A549 (cell line): ENCODE results near the gene BANF2. TPM values are rescaled to one million over a fixed set of nuclear protein-coding genes. Genes with fewer than 3 reads are reported as not detected.

ENCODE experiments used
- ATAC-seq, 2 experiments: fragments of 200-7000 bp in 1 of 2; fragments of >200 bp in 1 of 2; cut with Nextera tagmentation in 1 of 2; cut with Tn5 transposase in 1 of 2; 3 replicates each; pipeline versions ENCODE4 v1.8.0 to v1.9.1; 2018 to 2020; ENCODE audit warnings: mild to moderate bottlenecking in 1 of 2, moderate library complexity in 1 of 2
- CTCF ChIA-PET: fragments of 300-600 bp; sonication (Branson Sonifier 250); formaldehyde crosslinking; extraction: SDS; loops from one replicate; lab custom pipeline; 2021; ENCODE audit warnings: antibody characterized with exemption, inconsistent platforms; lab: Yijun Ruan, JAX
- POLR2A ChIA-PET: fragments of 350-600 bp; formaldehyde crosslinking; extraction: SDS; loops from one replicate; lab custom pipeline; 2021; ENCODE audit warnings: antibody characterized with exemption, inconsistent platforms; lab: Yijun Ruan, JAX
- DNase-seq, 2 experiments: peaks; one replicate each; pipeline versions ENCODE4 v3.0.0 to v3.0.0-alpha.2; 2011 to 2016; ENCODE audit warnings: low read depth in 1 of 2, low spot score in 1 of 2
- FAIRE-seq: peaks from 2 replicates; lab custom pipeline; 2011; peaks lifted over from hg19 to GRCh38; lab: Jason Lieb, UNC
- H3K27ac ChIP-seq, 2 experiments: fragments of >200 bp; sonication (Bioruptor Twin); formaldehyde crosslinking; 3 replicates each; pipeline ENCODE4 v1.5.1; 2016 to 2017
- H3K4me1 ChIP-seq: fragments of >200 bp; sonication (Bioruptor Twin); formaldehyde crosslinking; 3 replicates; pipeline ENCODE4 v1.6.1; 2016
- H3K4me2 ChIP-seq: fragments of >200 bp; sonication (Bioruptor Twin); formaldehyde crosslinking; 3 replicates; pipeline ENCODE4 v1.6.1; 2016
- H3K4me3 ChIP-seq: fragments of >200 bp; sonication (Bioruptor Twin); formaldehyde crosslinking; 3 replicates; pipeline ENCODE4 v1.5.1; 2016
- H3K9me3 ChIP-seq: fragments of >200 bp; sonication (Bioruptor Twin); formaldehyde crosslinking; 3 replicates; pipeline ENCODE4 v1.6.1; 2016
- CBX2 ChIP-seq: fragments of 200-600 bp; sonication (generic); IDR thresholded peaks from 2 replicates; pipeline ENCODE4 v1.6.1; 2016; ENCODE audit warnings: low read depth, mild to moderate bottlenecking, borderline replicate concordance
- CEBPB ChIP-seq, 2 experiments: fragments of >200 bp in 1 of 2; sonication (Bioruptor Twin) in 1 of 2; formaldehyde crosslinking in 1 of 2; IDR thresholded peaks; 2 replicates each; pipeline ENCODE4 v1.6.1; 2012 to 2016
- E2F6 ChIP-seq: IDR thresholded peaks from 2 replicates; pipeline ENCODE4 v1.6.1; 2012; ENCODE audit warnings: low read depth, borderline replicate concordance
- EHMT2 ChIP-seq: fragments of 200-600 bp; sonication (generic); IDR thresholded peaks from 2 replicates; pipeline ENCODE4 v1.6.1; 2016; ENCODE audit warnings: antibody characterized with exemption, low read depth, mild to moderate bottlenecking, moderate library complexity
- ELK1 ChIP-seq: fragments of 150-350 bp; IDR thresholded peaks from 2 replicates; pipeline ENCODE4 v1.6.1; 2014; ENCODE audit warnings: low read depth, mild to moderate bottlenecking, low read length
- ESRRA ChIP-seq: fragments of 150-350 bp; IDR thresholded peaks from 2 replicates; pipeline ENCODE4 v1.6.1; 2014; ENCODE audit warnings: mild to moderate bottlenecking, low read length, borderline replicate concordance
- FOSB ChIP-seq: fragments of 250-450 bp; sonication (Bioruptor Pico); IDR thresholded peaks from 2 replicates; pipeline ENCODE4 v1.5.0; 2020; ENCODE audit warnings: mild to moderate bottlenecking, moderate library complexity
- FOSL2 ChIP-seq, 2 experiments: fragments of 450-650 bp in 1 of 2; fragments of >200 bp in 1 of 2; sonication (Bioruptor Twin) in 1 of 2; formaldehyde crosslinking; IDR thresholded peaks; 2 replicates each; pipeline versions ENCODE4 v1.5.0 to v1.6.1; 2016 to 2020; ENCODE audit warnings: mild to moderate bottlenecking in 1 of 2, moderate library complexity in 1 of 2
- HEYL ChIP-seq: fragments of 250-450 bp; sonication (Bioruptor Pico); IDR thresholded peaks from 2 replicates; pipeline ENCODE4 v1.8.0; 2021; ENCODE audit warnings: mild to moderate bottlenecking, moderate library complexity
- HMGXB4 ChIP-seq: fragments of 250-450 bp; sonication (Bioruptor Pico); IDR thresholded peaks from 2 replicates; pipeline ENCODE4 v1.5.0; 2021; ENCODE audit warnings: mild to moderate bottlenecking, moderate library complexity, borderline replicate concordance
- HOXA7 ChIP-seq: fragments of 250-450 bp; sonication (Bioruptor Pico); IDR thresholded peaks from 2 replicates; pipeline ENCODE4 v1.5.0; 2020; ENCODE audit warnings: mild to moderate bottlenecking, moderate library complexity
- JUN ChIP-seq, 2 experiments: fragments of >200 bp; sonication (Bioruptor Twin); formaldehyde crosslinking; IDR thresholded peaks; 2 replicates in 1 of 2; 3 replicates in 1 of 2; pipeline ENCODE4 v1.6.1; 2016 to 2017
- KDM5A ChIP-seq: fragments of 200-600 bp; sonication (generic); IDR thresholded peaks from 2 replicates; pipeline ENCODE4 v1.6.1; 2016; ENCODE audit warnings: antibody characterized with exemption, mild to moderate bottlenecking
- MAFK ChIP-seq: fragments of 450-650 bp; IDR thresholded peaks from 2 replicates; pipeline ENCODE4 v1.6.1; 2014; ENCODE audit not compliant: partially characterized antibody
- MYC ChIP-seq: IDR thresholded peaks from 2 replicates; pipeline ENCODE4 v1.6.1; 2012; ENCODE audit warnings: mild to moderate bottlenecking, inconsistent platforms, low read length, improper control_type of control experiment, borderline replicate concordance
- NFE2L2 ChIP-seq: fragments of 150-350 bp; conservative IDR thresholded peaks from 2 replicates; pipeline ENCODE4 v1.6.1; 2014; ENCODE audit warnings: low read length
- NPAS2 ChIP-seq: fragments of 250-450 bp; sonication (Bioruptor Pico); IDR thresholded peaks from 2 replicates; pipeline ENCODE4 v1.8.0; 2022; ENCODE audit warnings: mild to moderate bottlenecking, moderate library complexity, borderline replicate concordance
- NR3C1 ChIP-seq: fragments of >200 bp; sonication (Bioruptor Twin); formaldehyde crosslinking; IDR thresholded peaks from 3 replicates; pipeline ENCODE4 v1.6.1; 2017
- POLR2AphosphoS2 ChIP-seq: conservative IDR thresholded peaks from 2 replicates; pipeline ENCODE4 v1.6.1; 2012; ENCODE audit warnings: low read length, improper control_type of control experiment, inconsistent platforms
- RAD21 ChIP-seq, 2 experiments: fragments of >200 bp in 1 of 2; sonication (Bioruptor Twin) in 1 of 2; formaldehyde crosslinking in 1 of 2; IDR thresholded peaks in 1 of 2; conservative IDR thresholded peaks in 1 of 2; 2 replicates in 1 of 2; 3 replicates in 1 of 2; pipeline ENCODE4 v1.6.1; 2012 to 2018; ENCODE audit warnings: inconsistent platforms in 1 of 2
- RCOR1 ChIP-seq: fragments of 150-350 bp; IDR thresholded peaks from 2 replicates; pipeline ENCODE4 v1.6.1; 2014; ENCODE audit warnings: antibody characterized with exemption, low read length, low read depth
- TP53 ChIP-seq: fragments of 250-450 bp; sonication (Bioruptor Pico); IDR thresholded peaks from 2 replicates; pipeline ENCODE4 v1.5.0; 2021; ENCODE audit warnings: mild to moderate bottlenecking, moderate library complexity
- ZFP36 ChIP-seq: fragments of 450-650 bp; IDR thresholded peaks from 2 replicates; pipeline ENCODE4 v1.6.1; 2014; ENCODE audit warnings: borderline replicate concordance; ENCODE audit not compliant: partially characterized antibody
- ZNF302 ChIP-seq: fragments of 250-450 bp; sonication (Bioruptor Pico); IDR thresholded peaks from 2 replicates; pipeline ENCODE4 v1.9.0; 2021; ENCODE audit warnings: inconsistent platforms, mild to moderate bottlenecking, moderate library complexity
- WGBS: methylation state at CpG from one replicate; pipeline ENCODE4 v1.1.6; 2017; ENCODE audit errors: missing lambda C conversion rate; 5-methylcytosine and 5-hydroxymethylcytosine counted together
- polyA plus RNA-seq, 4 experiments: library from polyadenylated mRNA; depleted of rRNA in 3 of 4; stranded (reverse); fragments of >200 nt; fragmentation: RNase III in 1 of 4; extraction: RNeasy Plus Mini Kit Qiagen cat#74134 plus additional on column Dnase treatment in 1 of 4; gene quantifications; 2 replicates in 3 of 4; 3 replicates in 1 of 4; pipeline ENCODE4 v1.2.3, GENCODE V29; 2011 to 2017

Gene BANF2
- polyA plus RNA-seq, 2 of the 4 experiments (the other 2 are of a cell fraction): not detected

GRCh38 chr20:17665756-17666155 is 34.0 kb upstream of the BANF2 start:
- no peak for FAIRE-seq
- no peak for ATAC-seq

GRCh38 chr20:17666481-17666880 is 33.3 kb upstream of the BANF2 start:
- DNase-seq (no peak), FAIRE-seq (no peak), ATAC-seq (no peak)
- Histone ChIP-seq H3K4me3 (no peak overlapping the region), H3K9me3 (no peaks in the 10 kb centered on the region), H3K27ac (no peak overlapping the region), H3K4me1 (peaks cover 12% of the 10 kb centered on the region), H3K4me2 (no peak overlapping the region)
- ChIA-PET POLR2A (interaction anchor here (0.7 kb wide), 1 partner anchor 209 kb away, joined by 5 read pairs; no protein-coding TSS in a partner anchor), CTCF (interaction anchor here (0.6 to 3.0 kb wide), 10 partner anchors 10 to 330 kb away, joined by 3 to 11 read pairs (median 4); partner anchors contain the start of gene RRBP1)
- WGBS: 94% methylated on average over 2 of the region's 2 CpGs
- TF ChIP-seq ELK1 (no peak), EHMT2 (no peak), ESRRA (no peak), MYC (no peak), MAFK (no peak), RCOR1 (no peak), NFE2L2 (no peak), NPAS2 (no peak)

More at GRCh38 chr20:17665756-17666155, 34.0 kb upstream of the BANF2 start:
- Histone ChIP-seq H3K9me3 (no peaks in the 10 kb centered on the region), H3K27ac (no peak overlapping the region), H3K4me3 (no peak overlapping the region), H3K4me2 (no peak overlapping the region), H3K4me1 (peaks cover 6% of the 10 kb centered on the region; the same call in 1 of the 3 replicates)
- 90% methylated on average over 2 of the region's 2 CpGs for WGBS
- TF ChIP-seq TP53 (CRISPR knock-in tag) (no peak), FOSB (no peak), HOXA7 (no peak), ZFP36 (no peak), HMGXB4 (no peak), E2F6 (no peak), KDM5A (no peak), MYC (no peak), CEBPB (IDR thresholded peaks at IDR 0.05) (no peak), CBX2 (no peak), RCOR1 (no peak), FOSL2 (IDR thresholded peaks at IDR 0.05) (no peak), FOSL2 (CRISPR knock-in tag; IDR thresholded peaks at IDR 0.05) (no peak), NR3C1 (no peak), POLR2AphosphoS2 (no peak), ZNF302 (CRISPR knock-in tag) (no peak), HEYL (no peak), JUN (IDR thresholded peaks at IDR 0.05) (no peak), RAD21 (conservative IDR thresholded peaks at IDR 0.05 in 1 of 2, IDR thresholded peaks at IDR 0.05 in 1 of 2) (no peak)
- CTCF ChIA-PET: interaction anchor here (0.7 to 3.0 kb wide), 7 partner anchors 11 to 330 kb away, joined by 3 to 11 read pairs (median 4); partner anchors contain the start of gene RRBP1
- POLR2A ChIA-PET: no interaction called here
- DNase-seq: no peak
